ENCODE results near the gene PTK7. TPM values are rescaled to one million over a fixed set of nuclear protein-coding genes. Genes with fewer than 3 reads are reported as not detected.
A peak's percentile ranks its signal among the peaks of the same experiment; 100 is the strongest.

PTK7 gene
- total RNA-seq, 1 donor from 2014 or later = 155 TPM

- Mint-ChIP-seq H3K9me3 (no peaks in the 10 kb centered on the region), H3K4me1 (ENCODE audit: unreplicated experiment) (peaks cover 41% of the 10 kb centered on the region), H3K27me3 (no peaks in the 10 kb centered on the region), H3K4me3 (no peak overlapping the region), H3K36me3 (peaks cover under 1% of the 10 kb centered on the region), H3K27ac (no peak overlapping the region)
- DNase-seq (ENCODE audit: extremely low spot score, unreplicated experiment) = no peak
- no peak for TF ChIP-seq CTCF (conservative IDR thresholded peaks at IDR 0.05)
These were observed 10.0 kb downstream of the PTK7 start for GRCh38 chr6:43086022-43086658.

DNA sequence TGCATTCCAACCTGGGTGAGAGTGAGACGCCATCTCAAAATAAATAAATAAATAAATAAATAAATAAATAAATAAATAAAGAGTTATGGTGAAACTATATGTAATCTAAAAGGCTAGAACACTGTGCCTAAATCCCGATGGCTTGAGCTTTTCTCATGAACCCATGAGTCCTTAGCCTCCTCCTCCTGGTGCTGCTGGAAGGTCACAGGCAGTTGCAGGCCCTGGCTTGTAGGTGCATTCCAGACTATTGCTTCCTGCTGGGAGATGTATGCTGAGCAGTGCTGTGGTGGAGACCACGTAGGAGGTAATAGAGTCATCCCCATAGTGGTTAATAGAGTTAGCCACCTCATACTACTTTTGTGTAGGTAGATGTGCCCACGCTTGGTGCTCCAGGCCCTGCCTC lies 12.5 kb downstream of the PTK7 start:
- H3K9me3 Mint-ChIP-seq = no peaks in the 10 kb centered on the region
- no peak for DNase-seq (ENCODE audit: extremely low spot score, unreplicated experiment)
- H3K36me3 Mint-ChIP-seq = no peaks in the 10 kb centered on the region
- no peak for TF ChIP-seq CTCF (conservative IDR thresholded peaks at IDR 0.05)
- peaks cover 49% of the 10 kb centered on the region for H3K4me1 Mint-ChIP-seq (ENCODE audit: unreplicated experiment)
- H3K27me3 Mint-ChIP-seq = no peaks in the 10 kb centered on the region
- H3K27ac Mint-ChIP-seq = peak overlapping the region; percentile 84
- peak overlapping the region; percentile 31 for H3K4me3 Mint-ChIP-seq

GRCh38 chr6:43089467-43089866 lies 13.4 kb downstream of the PTK7 start:
- H3K4me1 Mint-ChIP-seq (ENCODE audit: unreplicated experiment) = peaks cover 51% of the 10 kb centered on the region
- peak overlapping the region; percentile 35 for H3K4me3 Mint-ChIP-seq

DNA sequence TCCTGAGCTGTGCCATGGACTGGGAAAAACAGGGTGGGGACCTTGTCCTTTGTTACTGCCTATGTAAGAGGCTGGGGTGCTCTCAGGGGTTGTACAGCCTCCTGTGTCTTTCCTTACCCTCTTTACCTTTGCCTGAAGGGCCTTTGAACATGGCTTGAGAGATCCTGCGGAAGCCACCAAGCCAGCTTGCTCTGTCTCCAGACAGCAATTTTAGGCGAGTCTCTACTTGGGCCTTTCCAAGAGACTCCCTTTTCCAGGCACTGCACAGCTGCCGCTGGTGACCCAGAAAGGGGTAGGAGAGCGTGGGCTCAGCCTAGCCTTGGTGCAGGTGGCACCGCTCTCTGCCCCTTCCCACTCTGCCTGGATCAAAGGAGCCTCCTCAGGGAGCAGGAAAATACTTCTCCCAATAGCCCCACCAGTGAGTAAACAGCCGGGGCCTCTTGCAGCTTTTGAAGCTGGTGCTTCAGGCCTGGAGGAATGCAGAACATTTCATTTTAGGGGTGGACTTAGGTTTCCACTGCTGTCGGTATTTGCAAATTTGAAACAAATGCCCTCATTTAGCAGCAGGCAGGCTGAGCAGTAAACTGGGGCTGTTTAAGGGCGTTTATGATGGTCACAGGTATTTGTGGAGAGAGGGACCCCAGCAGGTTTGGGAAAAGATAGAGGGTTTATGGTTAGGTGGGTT lies 13.9 kb downstream of the PTK7 start:
- no peaks in the 10 kb centered on the region for H3K27me3 Mint-ChIP-seq
- H3K9me3 Mint-ChIP-seq = no peaks in the 10 kb centered on the region
- no peak for DNase-seq (ENCODE audit: extremely low spot score, unreplicated experiment)
- H3K36me3 Mint-ChIP-seq = peaks cover 3% of the 10 kb centered on the region
- peaks cover 48% of the 10 kb centered on the region for H3K4me1 Mint-ChIP-seq (ENCODE audit: unreplicated experiment)
- TF ChIP-seq CTCF (conservative IDR thresholded peaks at IDR 0.05) = no peak
- H3K4me3 Mint-ChIP-seq = peak overlapping the region; percentile 76
- H3K27ac Mint-ChIP-seq = peak overlapping the region; percentile 84

More at GRCh38 chr6:43089467-43089866, 13.4 kb downstream of the PTK7 start:
- no peaks in the 10 kb centered on the region for H3K9me3 Mint-ChIP-seq
- TF ChIP-seq CTCF (conservative IDR thresholded peaks at IDR 0.05) = no peak
- H3K36me3 Mint-ChIP-seq = peaks cover 3% of the 10 kb centered on the region
- peak overlapping the region; percentile 84 for H3K27ac Mint-ChIP-seq
- H3K27me3 Mint-ChIP-seq = no peaks in the 10 kb centered on the region
- DNase-seq (ENCODE audit: extremely low spot score, unreplicated experiment) = no peak

DNA sequence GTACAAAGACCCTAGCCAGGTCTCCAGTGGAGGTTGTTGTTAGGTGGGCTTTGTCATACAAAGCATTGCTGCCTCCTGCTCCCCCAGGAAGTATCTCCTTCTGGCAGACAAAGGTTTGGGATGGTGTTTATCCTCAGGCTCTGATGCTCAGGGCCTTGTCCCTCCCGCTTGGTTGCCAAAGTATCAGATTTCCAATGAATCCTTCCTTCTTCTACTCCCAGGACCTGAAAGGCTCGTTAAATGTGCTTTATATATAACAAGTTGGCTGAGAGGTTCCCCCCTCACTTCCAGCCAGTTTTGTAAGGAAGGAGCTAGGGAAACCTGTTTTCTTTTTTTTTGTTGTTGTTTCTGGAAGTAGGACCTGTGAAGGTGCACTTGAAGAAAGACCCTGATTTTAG lies 14.4 kb downstream of the PTK7 start:
- Mint-ChIP-seq H3K27ac (peak overlapping the region; percentile 84), H3K4me1 (ENCODE audit: unreplicated experiment) (peaks cover 51% of the 10 kb centered on the region), H3K4me3 (peak overlapping the region; percentile 76), H3K9me3 (no peaks in the 10 kb centered on the region), H3K36me3 (peaks cover 3% of the 10 kb centered on the region), H3K27me3 (no peaks in the 10 kb centered on the region)
- DNase-seq (ENCODE audit: extremely low spot score, unreplicated experiment) = no peak
- no peak for TF ChIP-seq CTCF (conservative IDR thresholded peaks at IDR 0.05)
